Ramos (cell line): ENCODE measurements around the gene ST3GAL3.

Experiments used
- in situ Hi-C: fragments of 300-500 bp; cut with MboI; formaldehyde crosslinking; loops from one replicate; pipeline ENCODE4 v1.14.3; 2022; ENCODE audit warnings: low sequenced_read_pairs; ENCODE audit not compliant: unreplicated experiment

The ST3GAL3 gene

DNA sequence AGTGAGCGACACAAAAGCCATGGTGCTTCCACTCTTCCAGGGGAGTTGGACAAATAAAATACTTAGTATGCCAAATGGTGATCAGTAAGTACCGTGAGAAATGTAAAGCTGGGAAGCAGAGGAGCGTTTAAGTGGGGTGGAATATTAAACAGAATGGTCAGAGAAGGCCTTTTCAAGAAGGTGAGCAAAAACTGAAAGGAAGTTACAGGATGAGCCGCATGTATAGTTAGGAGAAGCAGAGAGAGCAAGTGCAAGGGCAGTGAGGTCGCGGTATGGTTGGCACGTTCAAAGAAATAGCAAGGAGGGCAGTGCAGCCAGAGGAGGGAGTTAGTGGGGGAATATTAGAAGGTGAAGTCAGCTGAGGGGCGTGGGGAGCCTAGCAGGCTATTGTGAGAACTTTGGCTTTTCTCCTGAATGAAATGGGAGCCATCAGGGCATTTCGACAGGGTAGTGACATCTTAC is 266.7 kb downstream of the ST3GAL3 start:
- in situ Hi-C loops, result no loop called here

DNA sequence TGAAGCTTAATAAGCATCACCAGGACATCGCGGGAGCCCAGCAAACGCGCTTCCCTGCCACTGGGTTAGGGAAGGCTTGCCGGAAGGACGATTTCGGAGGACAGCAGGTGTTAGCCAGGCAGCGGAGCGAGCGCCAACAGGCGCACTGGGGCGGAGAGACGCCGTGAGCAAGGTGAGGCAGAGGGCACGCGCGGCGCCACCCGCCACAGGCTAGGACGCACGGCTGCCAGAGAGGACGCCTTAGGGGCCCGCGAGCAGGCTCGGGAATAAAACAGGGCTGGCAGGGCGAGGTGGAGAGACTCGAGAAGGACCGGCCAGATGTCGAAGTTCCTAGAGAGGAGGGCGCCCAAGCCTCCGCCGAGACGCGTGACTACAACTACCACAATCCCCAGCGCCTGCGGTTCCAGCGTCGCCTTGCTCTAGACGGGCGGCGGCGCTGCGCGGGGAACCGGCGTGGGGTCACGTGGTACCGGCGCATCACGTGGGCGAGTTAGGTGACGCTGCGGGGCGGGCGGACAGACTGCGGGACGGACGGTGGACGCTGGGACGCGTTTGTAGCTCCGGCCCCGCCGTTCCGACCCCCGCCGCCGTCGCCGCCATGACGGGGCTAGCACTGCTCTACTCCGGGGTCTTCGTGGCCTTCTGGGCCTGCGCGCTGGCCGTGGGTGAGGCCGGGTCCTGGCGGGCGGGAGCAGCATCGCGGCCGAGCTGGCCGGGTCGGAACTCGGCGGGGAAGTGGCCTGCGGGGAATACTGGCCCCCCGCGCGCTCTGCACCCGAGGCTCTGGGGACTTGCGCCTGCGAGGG is 267.3 kb downstream of the ST3GAL3 start, which contains the start of gene ATP6V0B:
Gene ATP6V0B, plus strand, starts transcription at position 518 of the 806 bp plus-strand sequence. Its CDS starts 81 bp downstream, at position 599.
- in situ Hi-C loops, result no loop called here

DNA sequence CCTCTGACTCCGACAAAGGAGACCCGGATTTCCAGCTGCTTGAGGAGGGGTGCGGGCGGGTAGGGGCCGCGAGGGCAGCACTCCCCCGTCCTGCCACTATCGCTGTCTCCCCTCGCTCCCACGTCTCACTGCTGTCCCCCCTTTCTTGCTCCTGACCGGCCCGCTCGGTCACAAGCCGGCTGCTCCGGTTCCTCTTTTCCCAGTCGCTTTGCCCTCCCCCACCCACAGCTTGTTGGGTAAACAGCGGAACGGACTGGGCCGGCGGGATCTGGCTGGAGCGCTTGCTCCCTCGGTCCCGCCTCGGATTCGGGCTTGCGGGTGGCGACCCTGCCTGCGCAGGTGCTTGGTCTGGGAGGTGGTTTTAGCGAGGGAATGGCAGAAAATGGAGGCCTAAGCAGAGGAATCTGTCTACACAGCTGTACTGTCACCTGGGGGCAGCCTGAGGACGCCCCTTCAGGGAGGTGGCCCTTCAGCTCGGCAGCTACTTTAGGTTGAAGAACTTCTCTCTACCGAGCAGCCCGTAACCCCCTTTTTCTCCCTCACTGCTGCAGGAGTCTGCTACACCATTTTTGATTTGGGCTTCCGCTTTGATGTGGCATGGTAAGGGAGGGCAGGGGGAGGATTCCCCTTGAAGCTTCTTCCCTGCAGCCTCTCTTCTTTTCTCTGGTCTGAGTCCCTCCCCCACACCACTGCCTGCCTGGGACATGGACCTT is 268.1 kb downstream of the ST3GAL3 start:
- in situ Hi-C loops, result no loop called here

DNA sequence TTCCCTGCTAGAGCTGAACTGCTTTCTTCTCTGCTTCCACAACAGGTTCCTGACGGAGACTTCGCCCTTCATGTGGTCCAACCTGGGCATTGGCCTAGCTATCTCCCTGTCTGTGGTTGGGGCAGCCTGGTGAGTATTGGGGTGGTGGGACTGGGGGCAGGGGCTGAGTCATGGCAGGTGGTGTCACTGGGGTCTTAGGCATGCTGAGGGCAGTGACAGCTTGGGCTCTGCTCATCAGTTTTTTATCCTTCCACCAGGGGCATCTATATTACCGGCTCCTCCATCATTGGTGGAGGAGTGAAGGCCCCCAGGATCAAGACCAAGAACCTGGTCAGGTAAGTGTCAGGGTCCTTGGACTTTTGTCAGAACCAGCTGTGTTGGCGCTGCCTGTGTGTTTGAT is 268.7 kb downstream of the ST3GAL3 start:
- in situ Hi-C loops, result no loop called here

DNA sequence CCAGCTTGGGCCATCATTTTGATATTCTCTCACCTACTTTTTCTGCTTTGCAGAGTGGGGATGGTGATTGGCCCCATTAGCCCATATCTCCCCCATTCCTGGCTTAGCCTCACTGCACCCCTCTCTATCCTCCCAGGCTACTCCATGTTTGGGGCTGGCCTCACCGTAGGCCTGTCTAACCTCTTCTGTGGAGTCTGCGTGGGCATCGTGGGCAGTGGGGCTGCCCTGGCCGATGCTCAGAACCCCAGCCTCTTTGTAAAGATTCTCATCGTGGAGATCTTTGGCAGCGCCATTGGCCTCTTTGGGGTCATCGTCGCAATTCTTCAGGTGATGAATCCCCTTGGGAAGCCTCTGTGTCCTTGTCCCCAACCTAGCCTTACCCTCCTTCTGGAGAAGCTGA is 269.6 kb downstream of the ST3GAL3 start:
- in situ Hi-C loops, result no loop called here

DNA sequence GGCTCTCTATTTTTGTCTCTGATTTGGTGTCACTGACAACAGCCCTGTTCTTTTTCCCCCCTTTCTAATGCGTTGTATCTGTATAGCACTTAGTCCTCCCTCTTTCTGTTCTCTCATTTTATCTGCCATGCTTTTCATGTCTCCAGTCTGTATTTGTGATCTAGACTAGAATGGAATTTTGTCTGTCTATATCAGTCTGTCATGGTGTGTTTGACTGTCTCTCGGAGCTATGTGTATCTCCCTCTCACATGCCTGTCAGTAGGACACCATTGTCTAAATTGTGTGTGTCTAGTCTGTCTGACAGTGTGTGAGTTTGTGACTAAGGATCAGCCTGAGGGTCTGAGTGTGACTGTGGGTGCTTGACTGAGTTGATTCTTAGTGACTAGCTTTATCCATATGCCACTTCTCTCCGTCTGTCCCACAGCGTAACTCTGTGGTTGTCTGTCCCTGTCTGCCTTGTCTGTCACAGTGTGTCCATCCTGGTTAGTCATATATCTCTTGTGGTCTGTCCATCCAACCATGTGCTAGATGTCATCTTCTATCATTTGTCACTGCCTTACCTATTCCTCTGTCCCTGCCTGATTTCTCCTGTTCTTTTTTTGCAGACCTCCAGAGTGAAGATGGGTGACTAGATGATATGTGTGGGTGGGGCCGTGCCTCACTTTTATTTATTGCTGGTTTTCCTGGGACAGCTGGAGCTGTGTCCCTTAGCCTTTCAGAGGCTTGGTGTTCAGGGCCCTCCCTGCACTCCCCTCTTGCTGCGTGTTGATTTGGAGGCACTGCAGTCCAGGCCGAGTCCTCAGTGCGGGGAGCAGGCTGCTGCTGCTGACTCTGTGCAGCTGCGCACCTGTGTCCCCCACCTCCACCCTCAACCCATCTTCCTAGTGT is 270.3 kb downstream of the ST3GAL3 start:
- in situ Hi-C loops, result no loop called here

DNA sequence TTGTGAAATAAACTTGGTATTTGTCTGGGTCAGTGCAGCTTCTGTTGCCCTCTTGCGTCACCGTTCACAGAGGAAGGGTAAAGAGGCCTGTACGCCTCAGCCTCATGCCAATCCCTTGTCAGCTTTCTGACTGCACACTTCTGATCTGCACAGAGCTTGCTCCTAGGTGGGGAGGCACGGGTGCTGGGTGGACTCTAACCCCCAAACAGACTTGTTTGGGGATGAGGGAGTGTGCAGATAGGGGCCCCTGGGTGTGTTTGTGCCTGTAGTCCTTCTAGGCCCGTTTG is 270.9 kb downstream of the ST3GAL3 start:
- in situ Hi-C loops, result no loop called here

DNA sequence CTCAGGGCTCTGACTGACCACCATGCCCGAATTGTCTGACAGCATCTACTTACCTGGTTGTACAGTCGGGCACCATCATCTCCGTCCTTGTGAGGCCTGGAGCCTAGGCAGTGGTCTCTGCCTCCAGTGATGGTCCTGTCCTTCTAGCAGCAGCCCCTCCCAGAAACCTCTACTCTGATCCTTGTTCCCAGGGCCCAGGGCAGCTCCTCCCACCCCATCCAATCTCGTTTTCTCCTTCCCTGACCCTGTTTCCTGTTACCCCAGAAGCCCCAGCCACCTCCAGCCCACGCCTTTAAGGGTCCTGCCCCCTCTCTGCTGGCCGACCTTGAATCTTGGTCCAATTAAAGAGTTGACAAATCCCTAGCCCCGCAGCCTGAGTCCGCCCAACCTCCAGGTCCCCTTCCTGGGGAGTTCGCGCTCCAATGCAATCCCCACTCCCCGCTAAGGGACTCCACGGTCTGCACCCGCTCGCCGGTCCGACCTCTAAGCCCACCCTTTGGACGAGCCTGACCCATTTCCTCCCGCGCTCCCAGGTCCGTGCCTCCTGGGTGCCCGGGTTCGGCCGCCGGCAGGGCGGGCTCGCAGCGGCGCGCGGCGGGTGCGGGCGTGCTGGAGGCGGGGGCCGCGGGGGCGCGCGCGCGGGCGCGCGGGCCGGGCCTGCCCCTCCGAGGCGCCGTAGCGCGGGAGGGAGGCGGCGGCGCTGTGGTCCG is 271.4 kb downstream of the ST3GAL3 start, which contains the start of gene B4GALT2:
Gene B4GALT2, plus strand, starts transcription at position 660 of the 710 bp plus-strand sequence. CDS start 1,951 bp downstream, outside the sequence.
- in situ Hi-C loops, result no loop called here

DNA sequence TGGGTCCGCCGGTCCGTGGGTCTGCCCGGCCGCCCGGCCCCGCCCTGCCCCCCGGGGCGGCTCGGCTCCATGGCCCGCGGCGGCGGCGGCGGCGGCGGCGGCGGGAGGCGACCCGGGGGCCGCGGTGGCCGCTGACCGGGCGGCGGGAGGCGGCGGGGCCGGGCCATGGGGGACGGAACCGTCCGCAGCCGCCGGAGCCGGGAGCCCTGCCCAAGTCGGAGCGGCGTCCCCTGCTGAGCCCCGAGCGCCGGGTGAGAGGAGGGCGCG is 271.9 kb downstream of the ST3GAL3 start:
- in situ Hi-C loops, result no loop called here

DNA sequence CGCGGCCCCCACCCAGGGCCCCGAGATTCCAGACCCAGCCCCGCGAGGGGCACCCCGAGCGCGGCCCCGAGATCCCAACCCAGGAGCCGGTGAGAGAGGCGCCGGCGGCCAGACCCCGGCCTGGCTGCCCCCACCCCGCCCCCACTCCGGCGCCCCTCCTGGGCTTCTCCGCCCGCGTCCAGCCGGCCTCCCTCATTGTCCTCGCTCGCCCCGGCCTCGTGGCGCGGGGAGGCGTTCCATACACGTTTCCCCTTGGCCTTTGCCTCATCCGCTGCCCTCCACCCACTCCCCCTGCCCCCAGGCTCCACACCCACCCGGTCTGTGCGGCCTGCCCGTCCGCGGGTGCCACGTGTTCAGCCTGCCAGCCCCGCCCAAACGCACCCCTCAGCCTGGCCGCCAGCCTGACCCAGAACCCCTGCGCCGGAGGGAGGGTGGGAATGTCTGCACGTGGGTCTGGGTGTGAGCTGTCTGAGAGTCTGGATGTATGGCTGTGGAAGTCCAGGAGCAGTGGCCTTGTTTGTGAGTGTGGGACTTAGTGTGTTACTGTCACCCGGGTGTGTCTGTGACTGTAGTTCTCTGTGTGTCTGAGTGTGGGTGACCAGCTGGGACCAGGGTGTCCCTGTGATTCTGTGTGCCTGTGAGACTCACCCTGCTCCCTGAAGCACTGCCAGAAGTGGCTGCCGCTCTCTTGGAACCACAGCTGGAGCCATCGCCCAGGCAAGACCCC is 272.4 kb downstream of the ST3GAL3 start:
- in situ Hi-C loops, result no loop called here

DNA sequence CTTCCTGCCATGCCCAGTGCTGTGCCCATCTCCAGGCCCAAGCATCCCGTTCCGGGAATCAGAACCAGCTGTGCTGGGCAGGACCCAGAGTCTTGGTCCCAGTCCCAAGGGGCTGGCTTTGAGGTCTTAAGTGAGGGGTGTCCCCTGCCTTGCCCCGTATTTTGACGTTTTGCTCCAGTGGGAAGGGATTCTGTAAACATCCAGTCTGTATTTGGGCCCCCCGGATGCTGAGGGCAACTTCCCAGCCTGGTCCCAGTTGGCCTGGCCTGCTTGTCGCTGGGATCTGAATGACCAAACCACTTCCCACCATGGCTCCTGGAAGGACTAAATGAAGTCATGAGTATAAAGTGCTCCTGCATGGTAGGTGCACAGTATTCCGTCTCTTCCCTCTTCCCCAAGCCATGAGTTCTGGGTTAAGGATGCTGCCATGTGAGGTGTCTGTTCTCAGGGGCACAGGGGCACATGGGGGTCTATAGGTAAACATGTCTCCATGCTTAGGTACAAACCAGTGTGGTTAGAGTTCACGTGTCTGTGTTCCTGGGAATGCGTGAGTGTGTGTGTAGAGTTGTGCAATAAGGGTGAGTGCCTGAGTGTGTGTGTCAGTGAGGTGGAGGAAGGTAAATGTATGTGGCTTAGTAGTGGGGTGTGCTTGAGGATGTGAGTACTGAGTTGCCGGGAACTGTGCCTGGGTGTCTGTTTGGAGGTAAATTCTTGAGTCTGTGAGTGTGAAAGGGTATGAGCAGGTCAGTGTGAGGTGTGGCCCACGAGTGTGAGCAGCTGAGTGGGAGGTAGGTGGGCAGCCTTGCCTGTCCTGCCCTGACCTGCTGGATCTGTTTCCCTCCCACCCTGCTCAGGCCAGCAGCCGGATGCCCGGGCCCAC is 273.2 kb downstream of the ST3GAL3 start:
- in situ Hi-C loops, result no loop called here
